Endodermal cell (in vitro differentiated cells): ENCODE data around the gene PARVB. TPM values are rescaled to one million over a fixed set of nuclear protein-coding genes. Genes with fewer than 3 reads are reported as not detected.
A peak's percentile ranks its signal among the peaks of the same experiment; 100 is the strongest.

Source experiments
- DNase-seq: peaks from one replicate; pipeline ENCODE4 v3.0.0-alpha.2; 2017
- H3K27ac ChIP-seq: 2 replicates; pipeline ENCODE4 v1.5.1; 2013; ENCODE audit warnings: mild to moderate bottlenecking, low read depth, low read length, moderate library complexity
- H3K27me3 ChIP-seq: 2 replicates; pipeline ENCODE4 v1.6.1; 2013; ENCODE audit warnings: mild to moderate bottlenecking, low read length, moderate library complexity; ENCODE audit not compliant: insufficient read depth, control insufficient read depth, poor library complexity, severe bottlenecking
- H3K36me3 ChIP-seq: 2 replicates; pipeline ENCODE4 v1.7.0; 2013; ENCODE audit warnings: mild to moderate bottlenecking, low read length, moderate library complexity; ENCODE audit not compliant: control insufficient read depth, insufficient read depth
- H3K4me1 ChIP-seq: one replicate; pipeline ENCODE4 v1.7.0; 2013; ENCODE audit warnings: low read length; ENCODE audit not compliant: control insufficient read depth, insufficient read depth
- H3K4me3 ChIP-seq: 2 replicates; pipeline ENCODE4 v1.5.1; 2013; ENCODE audit warnings: mild to moderate bottlenecking, low read length, moderate library complexity
- H3K9ac ChIP-seq: 2 replicates; pipeline ENCODE4 v1.6.1; 2013; ENCODE audit warnings: mild to moderate bottlenecking, low read length, moderate library complexity; ENCODE audit not compliant: poor library complexity, severe bottlenecking; ENCODE audit errors: extremely low read depth
- H3K9me3 ChIP-seq: 2 replicates; pipeline ENCODE4 v1.6.1; 2013; ENCODE audit warnings: mild to moderate bottlenecking, low read length, moderate library complexity; ENCODE audit not compliant: control insufficient read depth
- H3K27ac Mint-ChIP-seq: 2 replicates; pipeline ENCODE4 v1.8.0; 2020; ENCODE audit warnings: mixed read lengths
- H3K27me3 Mint-ChIP-seq: 2 replicates; pipeline ENCODE4 v1.8.0; 2021; ENCODE audit warnings: mild to moderate bottlenecking, mixed read lengths; ENCODE audit not compliant: insufficient read depth
- H3K36me3 Mint-ChIP-seq: 2 replicates; pipeline ENCODE4 v1.8.0; 2020; ENCODE audit warnings: low read depth, mixed read lengths
- H3K4me1 Mint-ChIP-seq: 2 replicates; pipeline ENCODE4 v1.8.0; 2020; ENCODE audit warnings: mixed read lengths
- H3K4me3 Mint-ChIP-seq: 2 replicates; pipeline ENCODE4 v1.8.0; 2020; ENCODE audit warnings: mild to moderate bottlenecking, moderate library complexity, mixed read lengths
- H3K9me3 Mint-ChIP-seq: 2 replicates; pipeline ENCODE4 v1.8.0; 2020; ENCODE audit warnings: mild to moderate bottlenecking, mixed read lengths
- CTCF ChIP-seq: fragments of 200-600 bp; sonication (generic); conservative IDR thresholded peaks from 2 replicates; pipeline ENCODE4 v1.5.0; 2021; ENCODE audit warnings: antibody characterized with exemption, mild to moderate bottlenecking
- WGBS, 2 experiments: methylation state at CpG; one replicate each; pipeline versions ENCODE4 v1.1.5 to v1.1.7; 2013; ENCODE audit warnings: missing lambda C conversion rate in 2 of 2, mixed read lengths in 1 of 2; ENCODE audit not compliant: insufficient coverage in 1 of 2, insufficient read length in 1 of 2; 5-methylcytosine and 5-hydroxymethylcytosine counted together
- total RNA-seq, 2 donors: library from RNA; stranded (reverse); fragmentation: NEBNext Ultra II Directional in 1 of 2; extraction: Animal tissue kit (Norgen Biotek cat#: 25700) in 1 of 2; gene quantifications; 2 replicates in 1 of 2; 3 replicates in 1 of 2; pipeline ENCODE4 v1.2.1, GENCODE V29; 2021

PARVB gene
- total RNA-seq, 2 donors from 2014 or later, result 29.6 to 32.3 TPM

GRCh38 chr22:44145544-44145943 lies 121.4 kb downstream of the PARVB start:
- H3K9ac ChIP-seq, result no peak overlapping the region
- no peak overlapping the region for H3K27ac Mint-ChIP-seq

GRCh38 chr22:44146088-44146861 lies 122.2 kb downstream of the PARVB start:
- H3K4me3 Mint-ChIP-seq, result no peak overlapping the region
- peak; percentile 84 for DNase-seq
- H3K36me3 Mint-ChIP-seq, result peaks cover 2% of the 10 kb centered on the region
- no peaks in the 10 kb centered on the region for H3K27me3 ChIP-seq
- H3K27ac ChIP-seq, result no peak overlapping the region
- no peaks in the 10 kb centered on the region for H3K9me3 Mint-ChIP-seq
- H3K36me3 ChIP-seq, result no peaks in the 10 kb centered on the region
- H3K27me3 Mint-ChIP-seq, result no peaks in the 10 kb centered on the region
- H3K4me1 Mint-ChIP-seq, result peaks cover 35% of the 10 kb centered on the region
- no peaks in the 10 kb centered on the region for H3K9me3 ChIP-seq
- no peak overlapping the region for H3K4me3 ChIP-seq
- no peak for TF ChIP-seq CTCF
- H3K4me1 ChIP-seq, result peaks cover 6% of the 10 kb centered on the region
- no peak overlapping the region for H3K9ac ChIP-seq
- 82 to 86% methylated on average over 28 to 33 of the region's 33 CpGs for WGBS, 2 experiments
- peak overlapping the region; percentile 87 for H3K27ac Mint-ChIP-seq

More at GRCh38 chr22:44145544-44145943, 121.4 kb downstream of the PARVB start:
- 93 to 97% methylated on average over 6 to 8 of the region's 8 CpGs for WGBS, 2 experiments
- Histone ChIP-seq H3K9me3 (no peaks in the 10 kb centered on the region), H3K4me3 (no peak overlapping the region), H3K4me1 (peaks cover 6% of the 10 kb centered on the region), H3K27ac (no peak overlapping the region), H3K27me3 (no peaks in the 10 kb centered on the region), H3K36me3 (no peaks in the 10 kb centered on the region)
- Mint-ChIP-seq H3K4me3 (no peak overlapping the region), H3K9me3 (no peaks in the 10 kb centered on the region), H3K4me1 (peaks cover 35% of the 10 kb centered on the region), H3K27me3 (no peaks in the 10 kb centered on the region), H3K36me3 (peaks cover 2% of the 10 kb centered on the region)
- no peak for DNase-seq
- TF ChIP-seq CTCF, result no peak

- Mint-ChIP-seq H3K9me3 (no peaks in the 10 kb centered on the region), H3K4me3 (no peak overlapping the region), H3K27me3 (no peaks in the 10 kb centered on the region), H3K27ac (peak overlapping the region; percentile 85), H3K4me1 (peaks cover 35% of the 10 kb centered on the region), H3K36me3 (peaks cover 3% of the 10 kb centered on the region)
- TF ChIP-seq CTCF, result no peak
- no peaks in the 10 kb centered on the region for H3K27me3 ChIP-seq
- peaks cover 6% of the 10 kb centered on the region for H3K4me1 ChIP-seq
- no peak for DNase-seq
- 49 to 56% methylated on average over 10 to 12 of the region's 12 CpGs for WGBS, 2 experiments
- no peaks in the 10 kb centered on the region for H3K9me3 ChIP-seq
- no peak overlapping the region for H3K4me3 ChIP-seq
- H3K36me3 ChIP-seq, result no peaks in the 10 kb centered on the region
- no peak overlapping the region for H3K9ac ChIP-seq
- no peak overlapping the region for H3K27ac ChIP-seq
Measured at GRCh38 chr22:44147008-44147645, 123.0 kb downstream of the PARVB start.
